Upper lobe of right lung (tissue), 1 donor: ENCODE results near the gene MYO5B. TPM values are rescaled to one million over a fixed set of nuclear protein-coding genes. Genes with fewer than 3 reads are reported as not detected.
"Not testable (repeated sequence)": the region's sequence is repeated elsewhere in the genome, so short reads cannot be mapped to it uniquely, and the experiment has no call there.

Experiments
- ATAC-seq: fragments of 200-7000 bp; cut with Tn5 transposase; one replicate; pipeline ENCODE4 v1.9.1; 2020; ENCODE audit warnings: mild to moderate bottlenecking, moderate library complexity
- DNase-seq: peaks from one replicate; pipeline ENCODE4 v3.0.0-alpha.2; 2020
- H3K27ac ChIP-seq: fragments of 200-600 bp; one replicate; pipeline ENCODE4 v1.8.0; 2022
- H3K27me3 ChIP-seq: fragments of 200-600 bp; one replicate; pipeline ENCODE4 v1.8.0; 2022; ENCODE audit warnings: mild to moderate bottlenecking
- H3K36me3 ChIP-seq: fragments of 200-600 bp; one replicate; pipeline ENCODE4 v1.8.0; 2022
- H3K4me1 ChIP-seq: fragments of 200-600 bp; one replicate; pipeline ENCODE4 v1.8.0; 2022
- H3K4me3 ChIP-seq: fragments of 200-600 bp; one replicate; pipeline ENCODE4 v1.8.0; 2022; ENCODE audit warnings: mild to moderate bottlenecking
- H3K9me3 ChIP-seq: fragments of 200-600 bp; one replicate; pipeline ENCODE4 v1.8.0; 2022
- intact Hi-C: fragments of 100-400 bp; cut with DNase I; formaldehyde crosslinking; loops from one replicate; pipeline ENCODE4 v1.11.0; 2022
- total RNA-seq: library from RNA; stranded (reverse); fragmentation: NEBNext Ultra II Directional; extraction: Animal tissue kit (Norgen Biotek cat#: 25700); gene quantifications from one replicate; pipeline ENCODE4 v1.2.1, GENCODE V29; 2021
- TF ChIP-seq, protein P1 (sequence below): fragments of 200-600 bp; IDR thresholded peaks from one replicate; pipeline ENCODE4 v1.8.0; 2022; ENCODE audit warnings: antibody characterized with exemption
- donor health status: DM: no; HTN: yes; CAD: no; lungs with severe emphysema.

The MYO5B gene
- total RNA-seq, 1 donor from 2014 or later: 31.6 TPM

GRCh38 chr18:49811151-49811938 lies 383.6 kb downstream of the MYO5B start:
- peaks cover 25% of the 10 kb centered on the region for H3K4me1 ChIP-seq
- H3K36me3 ChIP-seq: no peaks in the 10 kb centered on the region
- no peaks in the 10 kb centered on the region for H3K27me3 ChIP-seq
- intact Hi-C loops: no loop called here
- DNase-seq: no peak
- H3K9me3 ChIP-seq: no peaks in the 10 kb centered on the region
- no peak for ATAC-seq
- TF ChIP-seq, protein P1, sequence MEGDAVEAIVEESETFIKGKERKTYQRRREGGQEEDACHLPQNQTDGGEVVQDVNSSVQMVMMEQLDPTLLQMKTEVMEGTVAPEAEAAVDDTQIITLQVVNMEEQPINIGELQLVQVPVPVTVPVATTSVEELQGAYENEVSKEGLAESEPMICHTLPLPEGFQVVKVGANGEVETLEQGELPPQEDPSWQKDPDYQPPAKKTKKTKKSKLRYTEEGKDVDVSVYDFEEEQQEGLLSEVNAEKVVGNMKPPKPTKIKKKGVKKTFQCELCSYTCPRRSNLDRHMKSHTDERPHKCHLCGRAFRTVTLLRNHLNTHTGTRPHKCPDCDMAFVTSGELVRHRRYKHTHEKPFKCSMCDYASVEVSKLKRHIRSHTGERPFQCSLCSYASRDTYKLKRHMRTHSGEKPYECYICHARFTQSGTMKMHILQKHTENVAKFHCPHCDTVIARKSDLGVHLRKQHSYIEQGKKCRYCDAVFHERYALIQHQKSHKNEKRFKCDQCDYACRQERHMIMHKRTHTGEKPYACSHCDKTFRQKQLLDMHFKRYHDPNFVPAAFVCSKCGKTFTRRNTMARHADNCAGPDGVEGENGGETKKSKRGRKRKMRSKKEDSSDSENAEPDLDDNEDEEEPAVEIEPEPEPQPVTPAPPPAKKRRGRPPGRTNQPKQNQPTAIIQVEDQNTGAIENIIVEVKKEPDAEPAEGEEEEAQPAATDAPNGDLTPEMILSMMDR: no peak
- no peak overlapping the region for H3K27ac ChIP-seq
- peak overlapping the region; percentile 2 for H3K4me3 ChIP-seq

- H3K4me3 ChIP-seq, H3K9me3 ChIP-seq, H3K27me3 ChIP-seq, DNase-seq, intact Hi-C loops, H3K27ac ChIP-seq, H3K36me3 ChIP-seq, ATAC-seq: not testable (repeated sequence)
- peaks cover 20% of the 10 kb centered on the region for H3K4me1 ChIP-seq
These were observed 386.3 kb downstream of the MYO5B start for GRCh38 chr18:49808553-49809191.

DNA sequence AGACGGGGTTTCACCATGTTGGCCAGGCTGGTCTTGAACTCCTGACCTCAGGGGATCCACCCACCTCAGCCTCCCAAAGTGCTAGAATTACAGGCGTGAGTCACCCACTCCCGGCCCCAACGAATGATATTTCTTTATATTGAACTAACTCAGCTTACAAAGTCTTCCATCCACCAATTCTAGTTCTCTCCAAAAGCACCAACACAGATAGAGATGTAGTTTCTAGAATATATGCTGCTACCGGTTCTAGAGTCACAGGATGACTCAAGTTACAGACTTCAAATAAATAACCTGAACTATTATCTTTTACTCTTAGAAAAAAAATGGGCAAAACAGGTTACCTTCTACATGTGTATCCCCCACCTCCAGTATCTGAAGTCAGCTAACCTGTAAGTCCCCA lies 390.9 kb downstream of the MYO5B start:
- peaks cover 17% of the 10 kb centered on the region for H3K36me3 ChIP-seq
- H3K27ac ChIP-seq: no peak overlapping the region
- no peaks in the 10 kb centered on the region for H3K27me3 ChIP-seq
- intact Hi-C loops: no loop called here
- no peak for ATAC-seq
- TF ChIP-seq, protein P1: no peak
- no peak for DNase-seq
- H3K4me1 ChIP-seq: no peaks in the 10 kb centered on the region
- no peak overlapping the region for H3K4me3 ChIP-seq
- no peaks in the 10 kb centered on the region for H3K9me3 ChIP-seq

GRCh38 chr18:49802623-49803022 lies 392.3 kb downstream of the MYO5B start:
- no peak overlapping the region for H3K27ac ChIP-seq
- no peak for DNase-seq
- TF ChIP-seq, protein P1: no peak
- intact Hi-C loops: no loop called here
- peaks cover 19% of the 10 kb centered on the region for H3K36me3 ChIP-seq
- H3K4me1 ChIP-seq: no peaks in the 10 kb centered on the region
- ATAC-seq: no peak
- no peak overlapping the region for H3K4me3 ChIP-seq
- no peaks in the 10 kb centered on the region for H3K27me3 ChIP-seq
- no peaks in the 10 kb centered on the region for H3K9me3 ChIP-seq

DNA sequence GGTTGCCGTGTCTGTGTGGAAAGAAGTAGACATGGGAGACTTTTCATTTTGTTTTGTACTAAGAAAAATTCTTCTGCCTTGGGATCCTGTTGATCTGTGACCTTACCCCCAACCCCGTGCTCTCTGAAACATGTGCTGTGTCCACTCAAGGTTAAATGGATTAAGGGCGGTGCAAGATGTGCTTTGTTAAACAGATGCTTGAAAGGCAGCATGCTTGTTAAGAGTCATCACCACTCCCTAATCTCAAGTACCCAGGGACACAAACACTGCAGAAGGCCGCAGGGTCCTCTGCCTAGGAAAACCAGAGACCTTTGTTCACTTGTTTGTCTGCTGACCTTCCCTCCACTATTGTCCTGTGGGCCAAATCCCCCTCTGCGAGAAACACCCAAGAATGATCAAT lies 394.5 kb downstream of the MYO5B start:
- H3K4me3 ChIP-seq, H3K4me1 ChIP-seq, intact Hi-C loops, H3K27ac ChIP-seq, ATAC-seq, H3K27me3 ChIP-seq, DNase-seq, H3K9me3 ChIP-seq: not testable (repeated sequence)
- H3K36me3 ChIP-seq: peaks cover 34% of the 10 kb centered on the region

DNA sequence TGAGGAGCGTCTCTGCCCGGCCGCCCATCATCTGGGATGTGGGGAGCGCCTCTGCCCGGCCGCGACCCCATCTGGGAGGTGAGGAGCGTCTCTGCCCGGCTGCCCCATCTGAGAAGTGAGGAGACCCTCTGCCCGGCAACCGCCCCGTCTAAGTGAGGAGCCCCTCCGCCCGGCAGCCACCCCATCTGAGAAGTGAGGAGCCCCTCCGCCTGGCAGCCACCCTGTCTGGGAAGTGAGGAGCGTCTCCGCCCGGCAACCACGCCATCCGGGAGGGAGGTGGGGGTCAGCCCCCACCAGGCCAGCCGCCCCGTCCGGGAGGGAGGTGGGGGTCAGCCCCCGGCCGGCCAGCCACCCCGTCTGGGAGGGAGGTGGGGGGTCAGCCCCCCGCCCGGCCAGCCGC lies 395.1 kb downstream of the MYO5B start:
- intact Hi-C loops, H3K4me1 ChIP-seq, H3K27ac ChIP-seq, ATAC-seq, H3K9me3 ChIP-seq, H3K27me3 ChIP-seq, DNase-seq, H3K4me3 ChIP-seq: not testable (repeated sequence)
- H3K36me3 ChIP-seq: peaks cover 41% of the 10 kb centered on the region

DNA sequence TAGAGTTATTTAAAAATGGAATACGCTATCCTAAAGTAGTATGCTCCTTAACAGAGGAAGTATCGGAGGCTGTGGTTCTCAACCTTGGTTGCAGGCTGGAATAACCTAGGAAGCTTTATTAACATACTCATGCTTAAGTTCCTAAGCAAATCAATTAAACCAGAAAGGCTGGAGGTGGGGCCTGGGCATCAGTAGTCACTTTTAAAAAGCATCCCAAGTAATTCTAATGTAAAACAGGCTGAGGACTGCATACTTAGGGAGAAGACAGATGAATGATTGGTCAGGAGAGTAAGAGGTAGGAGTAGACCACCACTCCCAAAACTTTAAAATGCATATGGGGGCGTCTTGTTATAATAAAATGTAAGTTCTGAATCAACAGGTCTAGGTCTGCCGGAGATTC lies 396.9 kb downstream of the MYO5B start:
- intact Hi-C loops: no loop called here
- TF ChIP-seq, protein P1: no peak
- DNase-seq: no peak
- Histone ChIP-seq H3K4me1 (no peaks in the 10 kb centered on the region), H3K27ac (no peak overlapping the region), H3K9me3 (no peaks in the 10 kb centered on the region), H3K36me3 (peaks cover 59% of the 10 kb centered on the region), H3K4me3 (no peak overlapping the region), H3K27me3 (no peaks in the 10 kb centered on the region)
- ATAC-seq: no peak
